ENCODE measurements around the gene ATP6V0A4.

Gene ATP6V0A4

GRCh38 chr7:138834583-138834982 is 36.6 kb upstream of the ATP6V0A4 start:
- no peak overlapping the region for H2AFZ ChIP-seq (ENCODE audit: low read length)
- H3K4me1 ChIP-seq (ENCODE audit: low read length): no peaks in the 10 kb centered on the region
- H3K9me3 ChIP-seq (replicated peaks; ENCODE audit: insufficient read depth, low read length): no peaks in the 10 kb centered on the region
- H3K4me2 ChIP-seq (ENCODE audit: low read depth, low read length): no peak overlapping the region
- no peaks in the 10 kb centered on the region for H3K27me3 ChIP-seq (replicated peaks; ENCODE audit: insufficient read depth, low read length)
- no peak for TF ChIP-seq EZH2 (optimal IDR thresholded peaks at IDR 0.05; ENCODE audit: low read depth, low read length)
- no peaks in the 10 kb centered on the region for H4K20me1 ChIP-seq (ENCODE audit: insufficient read depth, low read length)
- no peaks in the 10 kb centered on the region for H3K79me2 ChIP-seq (ENCODE audit: low read length)
- H3K4me3 ChIP-seq (ENCODE audit: low read length): no peak overlapping the region
- no peak overlapping the region for H3K9ac ChIP-seq (ENCODE audit: low read length)
- H3F3A ChIP-seq (ENCODE audit: insufficient read depth, low read length): no peaks in the 10 kb centered on the region
- no peak for DNase-seq
- no peaks in the 10 kb centered on the region for H3K9me2 ChIP-seq (replicated peaks; ENCODE audit: insufficient read depth, low read length)
- H3K36me3 ChIP-seq (replicated peaks; ENCODE audit: insufficient read depth, low read length): no peaks in the 10 kb centered on the region
- no peak overlapping the region for H3K27ac ChIP-seq (ENCODE audit: low read length)

DNA sequence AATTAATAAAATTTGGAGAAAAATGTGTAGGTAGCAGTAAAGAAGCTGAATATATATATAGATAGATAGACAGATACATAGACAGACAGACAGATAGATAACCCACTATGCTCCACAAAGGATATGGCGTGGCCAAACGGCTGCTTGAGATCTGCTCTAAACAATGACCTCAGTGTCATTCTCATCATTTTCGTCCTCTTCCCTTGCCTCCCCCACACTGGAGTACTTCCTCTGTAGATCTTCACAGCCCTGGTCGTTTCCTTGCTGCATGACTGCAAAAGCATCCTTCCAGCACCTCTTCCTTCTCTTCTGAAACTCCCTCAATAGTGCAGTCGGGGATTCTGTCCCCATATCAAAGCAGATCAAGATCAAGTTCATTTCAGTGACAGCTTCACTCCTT is 35.6 kb upstream of the ATP6V0A4 start:
- Histone ChIP-seq H3K9ac (ENCODE audit: low read length) (no peak overlapping the region), H3F3A (ENCODE audit: insufficient read depth, low read length) (no peaks in the 10 kb centered on the region), H3K27me3 (replicated peaks; ENCODE audit: insufficient read depth, low read length) (no peaks in the 10 kb centered on the region), H3K27ac (ENCODE audit: low read length) (no peak overlapping the region), H2AFZ (ENCODE audit: low read length) (no peak overlapping the region), H4K20me1 (ENCODE audit: insufficient read depth, low read length) (no peaks in the 10 kb centered on the region), H3K36me3 (replicated peaks; ENCODE audit: insufficient read depth, low read length) (no peaks in the 10 kb centered on the region), H3K4me1 (ENCODE audit: low read length) (no peaks in the 10 kb centered on the region), H3K9me2 (replicated peaks; ENCODE audit: insufficient read depth, low read length) (no peaks in the 10 kb centered on the region), H3K9me3 (replicated peaks; ENCODE audit: insufficient read depth, low read length) (no peaks in the 10 kb centered on the region), H3K4me3 (ENCODE audit: low read length) (no peak overlapping the region), H3K79me2 (ENCODE audit: low read length) (no peaks in the 10 kb centered on the region), H3K4me2 (ENCODE audit: low read depth, low read length) (no peak overlapping the region)
- DNase-seq: no peak
- TF ChIP-seq EZH2 (optimal IDR thresholded peaks at IDR 0.05; ENCODE audit: low read depth, low read length): no peak
- TF ChIP-seq EZH2phosphoT487 (IDR thresholded peaks at IDR 0.05; ENCODE audit: low read length): no peak
- TF ChIP-seq, protein P1, sequence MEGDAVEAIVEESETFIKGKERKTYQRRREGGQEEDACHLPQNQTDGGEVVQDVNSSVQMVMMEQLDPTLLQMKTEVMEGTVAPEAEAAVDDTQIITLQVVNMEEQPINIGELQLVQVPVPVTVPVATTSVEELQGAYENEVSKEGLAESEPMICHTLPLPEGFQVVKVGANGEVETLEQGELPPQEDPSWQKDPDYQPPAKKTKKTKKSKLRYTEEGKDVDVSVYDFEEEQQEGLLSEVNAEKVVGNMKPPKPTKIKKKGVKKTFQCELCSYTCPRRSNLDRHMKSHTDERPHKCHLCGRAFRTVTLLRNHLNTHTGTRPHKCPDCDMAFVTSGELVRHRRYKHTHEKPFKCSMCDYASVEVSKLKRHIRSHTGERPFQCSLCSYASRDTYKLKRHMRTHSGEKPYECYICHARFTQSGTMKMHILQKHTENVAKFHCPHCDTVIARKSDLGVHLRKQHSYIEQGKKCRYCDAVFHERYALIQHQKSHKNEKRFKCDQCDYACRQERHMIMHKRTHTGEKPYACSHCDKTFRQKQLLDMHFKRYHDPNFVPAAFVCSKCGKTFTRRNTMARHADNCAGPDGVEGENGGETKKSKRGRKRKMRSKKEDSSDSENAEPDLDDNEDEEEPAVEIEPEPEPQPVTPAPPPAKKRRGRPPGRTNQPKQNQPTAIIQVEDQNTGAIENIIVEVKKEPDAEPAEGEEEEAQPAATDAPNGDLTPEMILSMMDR (IDR thresholded peaks at IDR 0.05; ENCODE audit: low read length): no peak

GRCh38 chr7:138832966-138833365 is 35.0 kb upstream of the ATP6V0A4 start:
- no peak for DNase-seq
- Histone ChIP-seq H3K4me2 (ENCODE audit: low read depth, low read length) (no peak overlapping the region), H3K27ac (ENCODE audit: low read length) (no peak overlapping the region), H3K4me1 (ENCODE audit: low read length) (no peaks in the 10 kb centered on the region), H4K20me1 (ENCODE audit: insufficient read depth, low read length) (no peaks in the 10 kb centered on the region), H2AFZ (ENCODE audit: low read length) (no peak overlapping the region), H3K9ac (ENCODE audit: low read length) (no peak overlapping the region), H3K4me3 (ENCODE audit: low read length) (no peak overlapping the region), H3K9me2 (replicated peaks; ENCODE audit: insufficient read depth, low read length) (no peaks in the 10 kb centered on the region), H3K79me2 (ENCODE audit: low read length) (no peaks in the 10 kb centered on the region), H3K27me3 (replicated peaks; ENCODE audit: insufficient read depth, low read length) (no peaks in the 10 kb centered on the region), H3K9me3 (replicated peaks; ENCODE audit: insufficient read depth, low read length) (no peaks in the 10 kb centered on the region), H3F3A (ENCODE audit: insufficient read depth, low read length) (no peaks in the 10 kb centered on the region), H3K36me3 (replicated peaks; ENCODE audit: insufficient read depth, low read length) (no peaks in the 10 kb centered on the region)
- TF ChIP-seq EZH2 (optimal IDR thresholded peaks at IDR 0.05; ENCODE audit: low read depth, low read length) (no peak), EZH2phosphoT487 (IDR thresholded peaks at IDR 0.05; ENCODE audit: low read length) (no peak)
- TF ChIP-seq, protein P1 (IDR thresholded peaks at IDR 0.05; ENCODE audit: low read length): no peak

- TF ChIP-seq EZH2 (optimal IDR thresholded peaks at IDR 0.05; ENCODE audit: low read depth, low read length) (no peak), EZH2phosphoT487 (IDR thresholded peaks at IDR 0.05; ENCODE audit: low read length) (no peak)
- TF ChIP-seq, protein P1 (IDR thresholded peaks at IDR 0.05; ENCODE audit: low read length): no peak
- H3K27ac ChIP-seq (ENCODE audit: low read length): no peak overlapping the region
- H3K27me3 ChIP-seq (replicated peaks; ENCODE audit: insufficient read depth, low read length): no peaks in the 10 kb centered on the region
- no peak overlapping the region for H3K4me3 ChIP-seq (ENCODE audit: low read length)
- H4K20me1 ChIP-seq (ENCODE audit: insufficient read depth, low read length): no peaks in the 10 kb centered on the region
- H3K79me2 ChIP-seq (ENCODE audit: low read length): no peaks in the 10 kb centered on the region
- DNase-seq: no peak
- no peaks in the 10 kb centered on the region for H3F3A ChIP-seq (ENCODE audit: insufficient read depth, low read length)
- H3K4me2 ChIP-seq (ENCODE audit: low read depth, low read length): no peak overlapping the region
- H3K4me1 ChIP-seq (ENCODE audit: low read length): no peaks in the 10 kb centered on the region
- no peaks in the 10 kb centered on the region for H3K9me3 ChIP-seq (replicated peaks; ENCODE audit: insufficient read depth, low read length)
- H3K9ac ChIP-seq (ENCODE audit: low read length): no peak overlapping the region
- no peaks in the 10 kb centered on the region for H3K36me3 ChIP-seq (replicated peaks; ENCODE audit: insufficient read depth, low read length)
- H2AFZ ChIP-seq (ENCODE audit: low read length): no peak overlapping the region
- H3K9me2 ChIP-seq (replicated peaks; ENCODE audit: insufficient read depth, low read length): no peaks in the 10 kb centered on the region
Measured at GRCh38 chr7:138829335-138829734, 31.3 kb upstream of the ATP6V0A4 start.
